SH-SY5Y (cell line): ENCODE results near the gene FLVCR2.

Source experiments
- GATA2 ChIP-seq: IDR thresholded peaks from 2 replicates; pipeline ENCODE4 v1.6.1; 2011; ENCODE audit warnings: mild to moderate bottlenecking, low read depth, low read length
- GATA3 ChIP-seq: IDR thresholded peaks from 2 replicates; pipeline ENCODE4 v1.6.1; 2011; ENCODE audit warnings: low read depth, mild to moderate bottlenecking, low read length, moderate library complexity

DNA sequence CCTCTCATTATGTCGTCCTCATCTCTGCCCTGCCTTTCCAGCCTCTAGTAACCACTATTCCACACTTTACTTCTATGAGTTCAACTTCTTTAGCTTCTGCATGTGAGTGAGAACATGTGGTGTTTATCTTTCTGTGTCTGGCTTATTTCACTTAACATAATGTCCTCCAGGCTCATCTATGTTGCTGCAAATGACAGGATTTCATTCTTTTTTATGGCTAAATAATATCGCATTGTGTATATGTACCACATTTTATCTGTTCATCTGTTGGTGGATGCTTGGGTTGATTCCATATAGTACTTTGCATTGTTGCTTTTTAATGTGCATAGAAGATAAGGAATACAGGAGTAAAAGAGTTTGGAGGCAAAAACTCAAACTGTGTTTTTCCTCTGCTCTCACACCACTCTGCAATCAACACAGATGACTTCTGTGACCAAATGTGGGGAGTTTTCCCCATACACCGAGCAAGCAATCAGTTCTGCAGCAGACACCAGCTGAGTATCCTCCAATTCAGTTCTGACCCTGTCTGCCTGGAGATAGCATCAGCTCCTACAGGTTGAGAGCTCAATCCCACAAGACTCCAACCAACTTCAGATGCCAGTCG is 24.6 kb upstream of the FLVCR2 start:
- TF ChIP-seq GATA2 (peak; percentile 78), GATA3 (peak; percentile 81)
